HEK293 (cell line): ENCODE results near the gene AGPAT4.

Experiments
- CTCF ChIA-PET: fragments of 350-600 bp; formaldehyde crosslinking; extraction: SDS; loops from one replicate; lab custom pipeline; 2021; ENCODE audit warnings: antibody characterized with exemption; lab: Yijun Ruan, JAX
- POLR2A ChIA-PET: fragments of 300-600 bp; formaldehyde crosslinking; extraction: SDS; loops from one replicate; lab custom pipeline; 2020; ENCODE audit warnings: antibody characterized with exemption, inconsistent platforms; lab: Yijun Ruan, JAX
- H3K27ac ChIP-seq: fragments of 200-500 bp; sonication (Bioruptor generic); 2 replicates; pipeline ENCODE4 v1.5.1; 2014; ENCODE audit warnings: low read depth, low read length, control low read depth, inconsistent platforms; ENCODE audit errors: extremely low read depth
- H3K36me3 ChIP-seq, 2 experiments: fragments of 200-500 bp in 1 of 2; sonication (Bioruptor generic) in 1 of 2; 1 replicate in 1 of 2; 2 replicates in 1 of 2; pipeline ENCODE4 v1.5.1; 2014 to 2017; ENCODE audit warnings: inconsistent platforms in 2 of 2, low read length in 2 of 2; ENCODE audit not compliant: control insufficient read depth in 2 of 2, insufficient read depth in 1 of 2
- H3K4me1 ChIP-seq: fragments of 200-500 bp; sonication (Bioruptor generic); 2 replicates; pipeline ENCODE4 v1.5.1; 2014; ENCODE audit warnings: mild to moderate bottlenecking, low read length, inconsistent platforms; ENCODE audit not compliant: control insufficient read depth, insufficient read depth
- H3K4me3 ChIP-seq: 2 replicates; pipeline ENCODE4 v1.5.1; 2011; ENCODE audit warnings: low read depth, mild to moderate bottlenecking, control low read depth, low read length, moderate library complexity
- H3K9me3 ChIP-seq: fragments of 200-500 bp; sonication (Bioruptor generic); 2 replicates; pipeline ENCODE4 v1.5.1; 2014; ENCODE audit warnings: low read depth, low read length, inconsistent platforms; ENCODE audit not compliant: control insufficient read depth, insufficient read depth
- BCL11A ChIP-seq: fragments of 450-650 bp; formaldehyde crosslinking; IDR thresholded peaks from 2 replicates; pipeline ENCODE4 v1.5.1; 2016; ENCODE audit warnings: low read depth, missing biosample characterization, missing genetic modification characterization
- BCL11B ChIP-seq: fragments of 450-650 bp; formaldehyde crosslinking; IDR thresholded peaks from 2 replicates; pipeline ENCODE4 v1.5.1; 2016; ENCODE audit warnings: low read depth, missing biosample characterization, missing genetic modification characterization
- CTCF ChIP-seq: fragments of 450-650 bp; formaldehyde crosslinking; IDR thresholded peaks from 2 replicates; pipeline ENCODE4 v1.5.1; 2016; ENCODE audit warnings: missing biosample characterization, missing genetic modification characterization
- FEZF1 ChIP-seq: fragments of 450-650 bp; formaldehyde crosslinking; IDR thresholded peaks from 2 replicates; pipeline ENCODE4 v1.5.1; 2016; ENCODE audit warnings: missing biosample characterization, missing genetic modification characterization
- HOXA7 ChIP-seq: sonication (generic); formaldehyde crosslinking; IDR thresholded peaks from 2 replicates; pipeline ENCODE4 v1.8.1; 2022; ENCODE audit warnings: missing genetic modification reagents, borderline replicate concordance
- MYNN ChIP-seq: fragments of 450-650 bp; formaldehyde crosslinking; IDR thresholded peaks from 2 replicates; pipeline ENCODE4 v1.5.1; 2016; ENCODE audit warnings: missing biosample characterization, missing genetic modification characterization, borderline replicate concordance
- ZBTB10 ChIP-seq: fragments of 450-650 bp; formaldehyde crosslinking; IDR thresholded peaks from 2 replicates; pipeline ENCODE4 v1.5.1; 2016; ENCODE audit warnings: missing biosample characterization, missing genetic modification characterization
- ZBTB26 ChIP-seq: fragments of 450-650 bp; formaldehyde crosslinking; optimal IDR thresholded peaks from 2 replicates; pipeline ENCODE3; 2016; ENCODE audit warnings: missing biosample characterization, mild to moderate bottlenecking, missing genetic modification characterization
- ZFP37 ChIP-seq: fragments of 450-650 bp; formaldehyde crosslinking; IDR thresholded peaks from 2 replicates; pipeline ENCODE4 v1.5.1; 2016; ENCODE audit warnings: missing biosample characterization, missing genetic modification characterization
- ZNF174 ChIP-seq: fragments of 450-650 bp; formaldehyde crosslinking; IDR thresholded peaks from 2 replicates; pipeline ENCODE4 v1.5.0; 2017; ENCODE audit warnings: missing biosample characterization, mild to moderate bottlenecking, missing genetic modification characterization
- ZNF175 ChIP-seq: fragments of 450-650 bp; formaldehyde crosslinking; IDR thresholded peaks from 2 replicates; pipeline ENCODE4 v1.5.1; 2016; ENCODE audit warnings: missing biosample characterization, missing genetic modification characterization
- ZNF214 ChIP-seq: fragments of 450-650 bp; formaldehyde crosslinking; IDR thresholded peaks from 2 replicates; pipeline ENCODE4 v1.5.1; 2017; ENCODE audit warnings: missing biosample characterization, mild to moderate bottlenecking, missing genetic modification characterization, borderline replicate concordance
- ZNF366 ChIP-seq: fragments of 450-650 bp; formaldehyde crosslinking; conservative IDR thresholded peaks from 2 replicates; pipeline ENCODE4 v1.5.1; 2016; ENCODE audit warnings: missing biosample characterization, missing genetic modification characterization
- ZNF398 ChIP-seq: fragments of 450-650 bp; formaldehyde crosslinking; IDR thresholded peaks from 2 replicates; pipeline ENCODE4 v1.5.1; 2017; ENCODE audit warnings: missing biosample characterization, missing genetic modification characterization
- ZNF521 ChIP-seq: fragments of 450-650 bp; formaldehyde crosslinking; IDR thresholded peaks from 2 replicates; pipeline ENCODE4 v1.5.1; 2017; ENCODE audit warnings: missing biosample characterization, mild to moderate bottlenecking, missing genetic modification characterization
- ZNF571 ChIP-seq: fragments of 450-650 bp; formaldehyde crosslinking; IDR thresholded peaks from 2 replicates; pipeline ENCODE4 v1.5.0; 2017; ENCODE audit warnings: missing biosample characterization, missing genetic modification characterization
- ZNF701 ChIP-seq: fragments of 450-650 bp; formaldehyde crosslinking; IDR thresholded peaks from 2 replicates; pipeline ENCODE4 v1.5.1; 2016; ENCODE audit warnings: missing biosample characterization, missing genetic modification characterization
- ZNF777 ChIP-seq: fragments of 450-650 bp; formaldehyde crosslinking; IDR thresholded peaks from 2 replicates; pipeline ENCODE4 v1.5.1; 2017; ENCODE audit warnings: missing biosample characterization, missing genetic modification characterization, borderline replicate concordance
- ZNF785 ChIP-seq: fragments of 450-650 bp; formaldehyde crosslinking; IDR thresholded peaks from 2 replicates; pipeline ENCODE4 v1.5.1; 2016; ENCODE audit warnings: missing biosample characterization, missing genetic modification characterization

Gene AGPAT4

GRCh38 chr6:161137320-161137719, 136.5 kb downstream of the AGPAT4 start:
- POLR2A ChIA-PET = no interaction called here
- no peaks in the 10 kb centered on the region for H3K4me1 ChIP-seq
- no peak overlapping the region for H3K4me3 ChIP-seq
- peaks cover 0 to 55% of the 10 kb centered on the region in 2 experiments; a peak in 1 of 3 replicates for H3K36me3 ChIP-seq
- TF ChIP-seq ZNF175 (tag by site-specific recombination) (no peak), ZNF521 (tag by site-specific recombination) (no peak), ZBTB10 (tag by site-specific recombination) (no peak), ZNF701 (tag by site-specific recombination) (no peak), BCL11A (no peak), ZNF174 (tag by site-specific recombination) (no peak), HOXA7 (CRISPR knock-in tag) (no peak), ZBTB26 (tag by site-specific recombination) (no peak), CTCF (tag by site-specific recombination) (no peak), ZNF777 (tag by site-specific recombination) (no peak)
- TF ChIP-seq, all 188 proteins: peak for 0
- Histone ChIP-seq H3K27ac (no peak overlapping the region), H3K9me3 (no peaks in the 10 kb centered on the region)
- CTCF ChIA-PET = no interaction called here

- no peak for TF ChIP-seq ZNF571 (tag by site-specific recombination)
- TF ChIP-seq ZNF214 (tag by site-specific recombination) = no peak
- no peak for TF ChIP-seq ZNF398 (tag by site-specific recombination)
- TF ChIP-seq ZNF366 (tag by site-specific recombination) = no peak
- no peak for TF ChIP-seq MYNN (tag by site-specific recombination)
- TF ChIP-seq BCL11B = no peak
- TF ChIP-seq ZNF785 (tag by site-specific recombination) = no peak
- TF ChIP-seq ZFP37 (tag by site-specific recombination) = no peak
- no peak for TF ChIP-seq FEZF1 (tag by site-specific recombination)
- Histone ChIP-seq H3K4me3 (no peak overlapping the region), H3K27ac (no peak overlapping the region), H3K4me1 (no peaks in the 10 kb centered on the region), H3K9me3 (no peaks in the 10 kb centered on the region), H3K36me3 (peaks cover 0 to 62% of the 10 kb centered on the region in 2 experiments; a peak in 1 of 3 replicates)
- CTCF ChIA-PET = no interaction called here
- POLR2A ChIA-PET = no interaction called here
Observed at GRCh38 chr6:161136655-161137054, 137.2 kb downstream of the AGPAT4 start.
